ENCODE results near the gene ADARB2.

GRCh38 chr10:1344846-1345245 is 392.5 kb downstream of the ADARB2 start:
- TF ChIP-seq TAF1 (IDR thresholded peaks at IDR 0.05; ENCODE audit: borderline replicate concordance, low read depth, low read length): no peak
- no peak for TF ChIP-seq NRF1 (conservative IDR thresholded peaks at IDR 0.05; ENCODE audit: low read depth, low read length)
- TF ChIP-seq CTCF (IDR thresholded peaks at IDR 0.05 in 2 of 3, conservative IDR thresholded peaks at IDR 0.05 in 1 of 3; ENCODE audit: control insufficient read depth in 2 of 3, extremely low read depth in 1 of 3, insufficient read depth in 1 of 3, low read depth in 3 of 3, low read length in 3 of 3): no peak
- no peak for TF ChIP-seq ZBTB33 (IDR thresholded peaks at IDR 0.05)
- TF ChIP-seq YY1 (IDR thresholded peaks at IDR 0.05; ENCODE audit: low read depth, low read length): no peak
- TF ChIP-seq IRF4 (IDR thresholded peaks at IDR 0.05; ENCODE audit: low read depth, low read length): no peak
- TF ChIP-seq POLR2AphosphoS5 (IDR thresholded peaks at IDR 0.05; ENCODE audit: low read length): no peak
- no peak for TF ChIP-seq POLR2AphosphoS2 (IDR thresholded peaks at IDR 0.05; ENCODE audit: low read depth, low read length)
- no peak for TF ChIP-seq CEBPZ (IDR thresholded peaks at IDR 0.05; ENCODE audit: low read depth, low read length)
- no peak for TF ChIP-seq SPI1 (IDR thresholded peaks at IDR 0.05; ENCODE audit: borderline replicate concordance, insufficient read depth, low read depth, low read length)
- TF ChIP-seq POLR2A (IDR thresholded peaks at IDR 0.05; ENCODE audit: low read depth, low read length): no peak

Data from GM12878 (cell line).